Testis (tissue), 2 donors: ENCODE results near the gene LRRC36.

Experiments used
- CTCF ChIP-seq, 3 experiments: fragments of 450-650 bp in 2 of 3; fragments of 200-600 bp in 1 of 3; sonication (generic) in 1 of 3; IDR thresholded peaks; one replicate each; pipeline ENCODE4 v1.5.1; 2016 to 2019; ENCODE audit warnings: antibody characterized with exemption in 3 of 3, mild to moderate bottlenecking in 2 of 3, moderate library complexity in 1 of 3
- POLR2A ChIP-seq: fragments of 450-650 bp; IDR thresholded peaks from one replicate; pipeline ENCODE4 v1.6.1; 2017; ENCODE audit warnings: antibody characterized with exemption, mild to moderate bottlenecking, moderate library complexity

- no peak for TF ChIP-seq POLR2A
- no peak for TF ChIP-seq CTCF (IDR thresholded peaks at IDR 0.05)
These were observed 25.4 kb upstream of the LRRC36 start for GRCh38 chr16:67301080-67301782.
